ENCODE results near the gene ADCY10. TPM values are rescaled to one million over a fixed set of nuclear protein-coding genes. Genes with fewer than 3 reads are reported as not detected.

Gene ADCY10
- total and polyA plus RNA-seq, 2 experiments from 2014 or later: not detected

- Histone ChIP-seq H3K9me2 (ENCODE audit: insufficient read depth) (no peaks in the 10 kb centered on the region), H3K4me1 (ENCODE audit: insufficient read depth) (0 out of 2 replicates have a peak, but pooled peaks cover 3% of the 10 kb centered on the region), H3F3A (replicated peaks; ENCODE audit: low read depth) (0 out of 2 replicates have a peak, but pooled peaks cover 4% of the 10 kb centered on the region), H3K36me3 (ENCODE audit: insufficient read depth) (peaks cover 15% of the 10 kb centered on the region), H2AFZ (no peak overlapping the region), H3K27ac (ENCODE audit: low read depth) (no peak overlapping the region), H3K4me2 (no peak overlapping the region), H3K27me3 (ENCODE audit: insufficient read depth) (peaks cover 21% of the 10 kb centered on the region), H3K4me3 (no peak overlapping the region), H3K79me2 (replicated peaks; ENCODE audit: insufficient read depth) (peaks cover 40% of the 10 kb centered on the region), H4K20me1 (replicated peaks; ENCODE audit: insufficient read depth) (peaks cover 59% of the 10 kb centered on the region)
- DNase-seq (ENCODE audit: low spot score) (no peak), ATAC-seq (no peak)
- peaks cover 17% of the 10 kb centered on the region for H3K27me3 Mint-ChIP-seq (ENCODE audit: insufficient read depth, low read depth, poor library complexity)
- no peak overlapping the region for H3K4me3 Mint-ChIP-seq
- H3K4me1 Mint-ChIP-seq: peaks cover 20% of the 10 kb centered on the region
- H3K27ac Mint-ChIP-seq: no peak overlapping the region
- H3K9me3 Mint-ChIP-seq: no peaks in the 10 kb centered on the region
- TF ChIP-seq ZNF114 (CRISPR knock-in tag; IDR thresholded peaks at IDR 0.05): no peak
- TF ChIP-seq JUNB (IDR thresholded peaks at IDR 0.05; ENCODE audit: unreplicated experiment): no peak
- TF ChIP-seq NANOG (IDR thresholded peaks at IDR 0.05; ENCODE audit: borderline replicate concordance): no peak
- peaks cover 33% of the 10 kb centered on the region for H3K36me3 Mint-ChIP-seq (ENCODE audit: low read depth)
Observed at GRCh38 chr1:167765496-167765895, 148.4 kb downstream of the ADCY10 start.

DNA sequence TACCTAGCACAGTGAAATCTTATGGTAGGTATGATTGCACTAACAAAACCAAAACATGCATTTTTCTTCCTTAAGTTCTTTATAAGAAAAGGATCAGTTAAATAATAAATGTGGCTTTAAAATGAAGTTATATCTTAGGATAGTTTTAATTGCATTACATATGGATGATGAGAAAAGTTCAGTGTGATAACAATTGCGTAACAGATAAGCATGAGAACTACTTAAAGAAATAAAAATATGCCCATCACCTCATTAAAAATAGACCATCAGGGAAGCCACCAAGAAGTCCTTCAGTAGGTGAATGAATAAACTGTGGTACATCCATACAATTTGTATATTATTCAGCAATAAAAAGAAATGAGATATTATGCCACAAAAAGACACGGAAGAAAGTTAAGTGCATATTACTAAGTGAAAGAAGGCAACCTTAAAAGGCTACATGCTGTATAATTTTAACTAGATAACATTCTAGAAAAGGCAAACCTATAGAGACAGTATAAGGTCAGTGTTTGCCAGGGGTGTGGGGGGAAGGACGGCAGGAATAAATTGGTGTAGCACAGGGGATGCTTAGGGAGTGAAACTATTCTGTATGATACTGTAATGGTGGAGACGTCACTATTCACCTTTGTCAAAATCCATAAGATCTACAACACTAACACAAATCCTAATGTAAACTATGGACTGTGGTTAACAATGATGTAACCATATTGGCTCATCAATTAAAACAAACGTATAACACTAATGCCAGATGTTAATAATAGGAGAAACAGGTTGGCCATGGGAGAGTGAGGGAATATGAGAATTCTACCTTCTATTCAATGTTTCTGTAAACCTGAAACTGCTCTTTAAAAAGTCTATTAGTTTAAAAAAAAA lies 149.2 kb downstream of the ADCY10 start:
- TF ChIP-seq, protein P1, sequence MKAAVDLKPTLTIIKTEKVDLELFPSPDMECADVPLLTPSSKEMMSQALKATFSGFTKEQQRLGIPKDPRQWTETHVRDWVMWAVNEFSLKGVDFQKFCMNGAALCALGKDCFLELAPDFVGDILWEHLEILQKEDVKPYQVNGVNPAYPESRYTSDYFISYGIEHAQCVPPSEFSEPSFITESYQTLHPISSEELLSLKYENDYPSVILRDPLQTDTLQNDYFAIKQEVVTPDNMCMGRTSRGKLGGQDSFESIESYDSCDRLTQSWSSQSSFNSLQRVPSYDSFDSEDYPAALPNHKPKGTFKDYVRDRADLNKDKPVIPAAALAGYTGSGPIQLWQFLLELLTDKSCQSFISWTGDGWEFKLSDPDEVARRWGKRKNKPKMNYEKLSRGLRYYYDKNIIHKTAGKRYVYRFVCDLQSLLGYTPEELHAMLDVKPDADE (IDR thresholded peaks at IDR 0.05): no peak
- no peak for TF ChIP-seq CREB1 (CRISPR knock-in tag; IDR thresholded peaks at IDR 0.05; ENCODE audit: low read depth)
- no peak for TF ChIP-seq STAT1 (IDR thresholded peaks at IDR 0.05; ENCODE audit: unreplicated experiment)
- no peak for TF ChIP-seq EZH2 (IDR thresholded peaks at IDR 0.05; ENCODE audit: low read depth, unreplicated experiment)
- no peak for TF ChIP-seq EZH2phosphoT487 (IDR thresholded peaks at IDR 0.05; ENCODE audit: unreplicated experiment)
- no peak for TF ChIP-seq POLR2AphosphoS5 (IDR thresholded peaks at IDR 0.05; ENCODE audit: low read depth)
- TF ChIP-seq JUNB (IDR thresholded peaks at IDR 0.05; ENCODE audit: unreplicated experiment): no peak
- peaks cover 48% of the 10 kb centered on the region for H3K79me2 ChIP-seq (replicated peaks; ENCODE audit: insufficient read depth)
- ATAC-seq (no peak), DNase-seq (ENCODE audit: low spot score) (no peak)
- 0 out of 2 replicates have a peak, but pooled peaks cover 4% of the 10 kb centered on the region for H3F3A ChIP-seq (replicated peaks; ENCODE audit: low read depth)
- peaks cover 7% of the 10 kb centered on the region; the same call in 1 of the 2 replicates for H3K4me1 ChIP-seq (ENCODE audit: insufficient read depth)
- no peak overlapping the region for H3K27ac ChIP-seq (ENCODE audit: low read depth)
- H3K4me2 ChIP-seq: no peak overlapping the region
- H4K20me1 ChIP-seq (replicated peaks; ENCODE audit: insufficient read depth): peaks cover 59% of the 10 kb centered on the region
- H3K27me3 ChIP-seq (ENCODE audit: insufficient read depth): peaks cover 21% of the 10 kb centered on the region
- no peaks in the 10 kb centered on the region for H3K9me3 Mint-ChIP-seq
- H2AFZ ChIP-seq: no peak overlapping the region
- H3K36me3 ChIP-seq (ENCODE audit: insufficient read depth): peaks cover 14% of the 10 kb centered on the region
- peaks cover 3% of the 10 kb centered on the region; the same call in 1 of the 2 replicates for H3K9me2 ChIP-seq (ENCODE audit: insufficient read depth)
- H3K27me3 Mint-ChIP-seq (ENCODE audit: insufficient read depth, low read depth, poor library complexity): peaks cover 10% of the 10 kb centered on the region
- H3K4me3 ChIP-seq: no peak overlapping the region
- H3K27ac Mint-ChIP-seq: no peak overlapping the region
- H3K36me3 Mint-ChIP-seq (ENCODE audit: low read depth): peaks cover 25% of the 10 kb centered on the region
- no peak overlapping the region for H3K4me3 Mint-ChIP-seq
- H3K4me1 Mint-ChIP-seq: peaks cover 19% of the 10 kb centered on the region

Measured in GM23338 (cell line).